ENCODE results near the gene ANO10. TPM values are rescaled to one million over a fixed set of nuclear protein-coding genes. Genes with fewer than 3 reads are reported as not detected.

Gene ANO10
- total RNA-seq, 1 experiment from 2014 or later, result 23.7 TPM

DNA sequence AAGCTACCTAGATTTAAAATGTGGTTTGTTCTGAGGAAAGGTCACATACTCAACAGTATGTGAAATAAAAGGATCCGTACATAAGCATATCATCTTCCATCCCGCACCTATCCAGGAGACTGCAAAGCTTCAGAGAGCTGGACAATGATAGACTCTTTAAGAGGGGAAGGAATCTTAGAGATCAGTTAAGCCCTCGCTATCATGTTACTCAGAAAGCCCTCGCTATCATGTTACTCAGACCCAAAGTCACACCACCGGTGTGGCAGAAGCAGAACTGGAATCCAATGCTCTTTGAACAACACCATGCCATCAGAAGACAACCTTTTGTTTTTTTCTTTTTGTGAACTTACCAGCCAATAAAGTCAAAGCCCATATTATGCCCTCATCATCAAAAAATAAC lies 5.8 kb downstream of the ANO10 start:
- peaks cover 26% of the 10 kb centered on the region for H3K79me2 ChIP-seq (ENCODE audit: low read length)
- intact Hi-C loops (cut with micrococcal nuclease), result no loop called here
- BruUV-seq (replicated peaks), result no TSS peak

DNA sequence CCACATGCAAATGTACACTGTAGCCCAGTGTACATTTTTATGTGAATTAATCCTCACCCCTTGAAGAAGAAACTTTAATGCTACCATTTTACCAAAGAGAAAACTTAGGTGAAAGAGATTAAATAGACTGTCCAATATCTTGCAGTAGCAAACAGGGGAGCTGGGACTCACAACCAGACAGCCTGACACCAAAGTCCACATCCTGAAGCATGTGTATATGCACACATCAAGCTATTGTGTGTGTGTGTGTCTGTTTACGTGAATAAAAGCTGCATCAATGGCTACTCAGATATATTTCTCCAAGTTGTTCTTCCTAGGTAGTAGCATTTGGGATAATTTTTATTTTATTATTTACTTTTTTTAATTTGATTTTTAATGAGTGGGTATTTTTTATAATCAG lies 6.7 kb downstream of the ANO10 start:
- CTCF ChIA-PET, result no interaction called here
- Histone ChIP-seq H3K36me3 (ENCODE audit: low read depth, low read length) (no peaks in the 10 kb centered on the region), H3K9me2 (replicated peaks; ENCODE audit: low read length) (no peaks in the 10 kb centered on the region), H3K27me3 (ENCODE audit: low read length) (no peaks in the 10 kb centered on the region), H3K4me1 (ENCODE audit: insufficient read depth, low read length) (0 out of 2 replicates have a peak, but pooled peaks cover 3% of the 10 kb centered on the region), H3K27ac (ENCODE audit: low read length) (no peak overlapping the region), H4K20me1 (ENCODE audit: low read length) (no peaks in the 10 kb centered on the region), H3K79me2 (ENCODE audit: low read length) (peaks cover 17% of the 10 kb centered on the region), H2AFZ (ENCODE audit: low read length) (no peak overlapping the region), H3K4me2 (ENCODE audit: low read length) (no peak overlapping the region), H3K4me3 (ENCODE audit: low read length) (no peak overlapping the region), H3K9me3 (ENCODE audit: low read length) (no peaks in the 10 kb centered on the region), H3F3A (ENCODE audit: low read length, unreplicated experiment) (no peaks in the 10 kb centered on the region), H3K9ac (ENCODE audit: low read length) (no peak overlapping the region)
- intact Hi-C loops (cut with micrococcal nuclease), result no loop called here
- BruUV-seq (replicated peaks), result no TSS peak
- no peak for TF ChIP-seq EZH2 (IDR thresholded peaks at IDR 0.05; ENCODE audit: low read length, unreplicated experiment)
- no peak for TF ChIP-seq EZH2phosphoT487 (IDR thresholded peaks at IDR 0.05; ENCODE audit: borderline replicate concordance, low read length)
- no peak for TF ChIP-seq CTCF (conservative IDR thresholded peaks at IDR 0.05; ENCODE audit: low read depth, low read length)
- POLR2A ChIA-PET (ENCODE audit: unreplicated experiment), result no interaction called here
- DNase-seq, result no peak
- no peak for ATAC-seq

More for the DNA sequence above, 5.8 kb downstream of the ANO10 start:
- ChIA-PET CTCF (no interaction called here), POLR2A (ENCODE audit: unreplicated experiment) (no interaction called here)
- Histone ChIP-seq H2AFZ (ENCODE audit: low read length) (no peak overlapping the region), H3K9me2 (replicated peaks; ENCODE audit: low read length) (no peaks in the 10 kb centered on the region), H3K27me3 (ENCODE audit: low read length) (no peaks in the 10 kb centered on the region), H3K4me3 (ENCODE audit: low read length) (no peak overlapping the region), H3K36me3 (ENCODE audit: low read depth, low read length) (no peaks in the 10 kb centered on the region), H3K27ac (ENCODE audit: low read length) (no peak overlapping the region), H4K20me1 (ENCODE audit: low read length) (no peaks in the 10 kb centered on the region), H3K4me2 (ENCODE audit: low read length) (no peak overlapping the region), H3K4me1 (ENCODE audit: insufficient read depth, low read length) (peaks cover 9% of the 10 kb centered on the region), H3K9me3 (ENCODE audit: low read length) (no peaks in the 10 kb centered on the region), H3K9ac (ENCODE audit: low read length) (no peak overlapping the region), H3F3A (ENCODE audit: low read length, unreplicated experiment) (no peaks in the 10 kb centered on the region)
- no peak for ATAC-seq
- no peak for DNase-seq
- TF ChIP-seq EZH2phosphoT487 (IDR thresholded peaks at IDR 0.05; ENCODE audit: borderline replicate concordance, low read length) (no peak), CTCF (conservative IDR thresholded peaks at IDR 0.05; ENCODE audit: low read depth, low read length) (no peak), EZH2 (IDR thresholded peaks at IDR 0.05; ENCODE audit: low read length, unreplicated experiment) (no peak)

DNA sequence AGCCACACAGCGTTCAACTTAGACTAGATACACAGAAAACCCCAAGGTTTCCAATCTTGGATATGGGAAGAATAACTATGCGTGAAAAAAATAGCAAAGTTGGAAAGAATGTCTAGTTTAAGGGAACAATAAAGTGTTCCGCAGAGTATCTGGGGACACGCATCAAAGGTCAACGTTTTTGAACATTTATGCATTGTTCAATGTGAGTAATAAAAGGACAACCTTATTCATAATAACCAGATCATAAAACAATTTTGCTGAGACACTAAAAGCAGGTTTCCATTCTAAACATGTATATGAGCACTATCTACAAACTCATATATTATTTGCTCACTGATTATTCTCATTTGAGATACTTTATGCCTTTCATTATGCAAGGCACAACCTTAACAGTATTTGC lies 7.8 kb downstream of the ANO10 start:
- TF ChIP-seq EZH2phosphoT487 (IDR thresholded peaks at IDR 0.05; ENCODE audit: borderline replicate concordance, low read length) (no peak), EZH2 (IDR thresholded peaks at IDR 0.05; ENCODE audit: low read length, unreplicated experiment) (no peak), CTCF (conservative IDR thresholded peaks at IDR 0.05; ENCODE audit: low read depth, low read length) (no peak)
- Histone ChIP-seq H3K27ac (ENCODE audit: low read length) (no peak overlapping the region), H3K4me1 (ENCODE audit: insufficient read depth, low read length) (no peaks in the 10 kb centered on the region), H2AFZ (ENCODE audit: low read length) (no peak overlapping the region), H3K36me3 (ENCODE audit: low read depth, low read length) (no peaks in the 10 kb centered on the region), H3K79me2 (ENCODE audit: low read length) (peaks cover 5% of the 10 kb centered on the region; the same call in 1 of the 2 replicates), H3K27me3 (ENCODE audit: low read length) (no peaks in the 10 kb centered on the region), H3F3A (ENCODE audit: low read length, unreplicated experiment) (no peaks in the 10 kb centered on the region), H3K4me2 (ENCODE audit: low read length) (no peak overlapping the region), H3K9ac (ENCODE audit: low read length) (no peak overlapping the region), H3K9me2 (replicated peaks; ENCODE audit: low read length) (no peaks in the 10 kb centered on the region), H3K9me3 (ENCODE audit: low read length) (no peaks in the 10 kb centered on the region), H3K4me3 (ENCODE audit: low read length) (no peak overlapping the region), H4K20me1 (ENCODE audit: low read length) (no peaks in the 10 kb centered on the region)
- intact Hi-C loops (cut with micrococcal nuclease), result no loop called here
- DNase-seq (no peak), ATAC-seq (no peak)
- POLR2A ChIA-PET (ENCODE audit: unreplicated experiment), result no interaction called here
- BruUV-seq (replicated peaks), result no TSS peak
- CTCF ChIA-PET, result no interaction called here
